NCI-H1105 (cell line): ENCODE data around the gene SEMG1.

ENCODE experiments used
- DNase-seq: peaks from one replicate; lab custom pipeline; 2025; lab: John Stamatoyannopoulos, UW

SEMG1 gene

DNA sequence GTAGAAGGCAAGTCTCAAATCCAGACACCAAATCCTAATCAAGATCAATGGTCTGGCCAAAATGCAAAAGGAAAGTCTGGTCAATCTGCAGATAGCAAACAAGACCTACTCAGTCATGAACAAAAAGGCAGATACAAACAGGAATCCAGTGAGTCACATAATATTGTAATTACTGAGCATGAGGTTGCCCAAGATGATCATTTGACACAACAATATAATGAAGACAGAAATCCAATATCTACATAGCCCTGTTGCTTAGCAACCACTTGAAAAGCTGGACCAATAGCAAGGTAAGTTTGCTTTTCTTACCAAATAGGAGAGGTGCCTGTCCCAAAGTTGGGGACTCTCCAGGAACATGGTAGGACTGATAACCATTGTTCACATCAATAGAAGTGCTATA lies 16.3 kb downstream of the SEMG1 start:
- no peak for DNase-seq

- no peak for DNase-seq
Observed at GRCh38 chr20:45226287-45226686, 19.5 kb downstream of the SEMG1 start.

DNA sequence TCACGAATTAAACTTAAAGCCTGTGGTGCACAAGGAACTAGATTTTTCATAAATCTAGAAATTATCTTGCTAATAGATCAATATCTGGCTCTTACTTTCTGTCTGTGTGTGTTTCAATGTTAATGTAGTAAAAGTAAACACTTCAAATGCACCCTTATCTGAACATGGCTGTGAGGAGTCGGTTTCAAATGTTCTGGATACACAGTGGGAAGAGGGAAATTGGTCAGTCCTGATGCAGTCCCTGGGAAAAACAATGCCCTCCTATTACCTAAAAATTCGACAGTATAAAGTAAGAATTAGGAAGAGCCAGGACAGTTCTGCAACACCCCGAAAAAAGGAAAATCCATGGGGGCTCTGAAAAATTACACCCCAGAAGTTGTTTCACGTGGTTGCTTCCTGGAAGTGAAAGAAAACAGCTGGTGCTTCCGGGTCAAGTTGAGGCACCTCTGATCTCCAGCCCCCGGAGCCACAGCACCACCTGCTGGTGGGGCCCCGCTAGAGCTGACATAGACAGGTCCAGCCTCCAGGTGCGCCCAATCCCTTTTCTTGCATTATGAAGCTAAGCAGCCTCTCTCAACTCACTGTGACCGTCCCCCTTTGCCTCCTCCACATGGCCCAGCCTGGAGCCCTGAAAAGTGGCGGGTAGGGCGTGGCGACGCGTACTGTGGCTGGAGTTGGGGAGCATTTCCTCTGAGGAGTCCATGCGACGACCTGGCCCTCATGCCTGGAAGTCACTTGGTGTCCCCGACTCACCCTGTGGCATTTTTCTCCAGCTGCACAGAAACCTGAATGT lies 22.6 kb downstream of the SEMG1 start:
- no peak for DNase-seq

DNA sequence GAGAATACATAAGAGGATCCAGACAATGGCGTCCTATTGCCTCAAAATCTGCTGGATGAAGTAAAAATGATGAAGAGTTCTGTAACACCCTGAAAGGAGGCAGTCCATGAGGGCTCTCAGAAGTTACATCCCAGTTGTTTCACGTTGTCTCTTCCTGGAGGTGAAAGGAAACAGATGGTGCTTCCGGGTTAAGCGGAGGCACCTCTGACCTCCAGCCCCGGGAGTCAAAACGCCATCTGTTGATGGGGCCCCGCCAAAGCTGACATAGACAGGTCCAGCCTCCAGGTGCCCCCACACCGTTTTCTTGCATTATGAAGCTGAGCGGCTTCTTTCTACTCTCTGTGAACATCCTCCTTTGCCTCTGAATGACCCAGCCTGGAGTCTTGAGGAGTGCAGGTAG lies 23.8 kb downstream of the SEMG1 start:
- DNase-seq = no peak

- DNase-seq = no peak
Observed at GRCh38 chr20:45235995-45236394, 29.2 kb downstream of the SEMG1 start.

GRCh38 chr20:45238139-45238538 lies 31.3 kb downstream of the SEMG1 start:
- DNase-seq = no peak

GRCh38 chr20:45246109-45246508 lies 39.3 kb downstream of the SEMG1 start:
- no peak for DNase-seq

- no peak for DNase-seq
Observed at GRCh38 chr20:45247865-45248264, 41.0 kb downstream of the SEMG1 start.

- no peak for DNase-seq
Observed at GRCh38 chr20:45248609-45249008, 41.8 kb downstream of the SEMG1 start.

GRCh38 chr20:45251884-45252560 lies 45.2 kb downstream of the SEMG1 start:
- DNase-seq = no peak

DNA sequence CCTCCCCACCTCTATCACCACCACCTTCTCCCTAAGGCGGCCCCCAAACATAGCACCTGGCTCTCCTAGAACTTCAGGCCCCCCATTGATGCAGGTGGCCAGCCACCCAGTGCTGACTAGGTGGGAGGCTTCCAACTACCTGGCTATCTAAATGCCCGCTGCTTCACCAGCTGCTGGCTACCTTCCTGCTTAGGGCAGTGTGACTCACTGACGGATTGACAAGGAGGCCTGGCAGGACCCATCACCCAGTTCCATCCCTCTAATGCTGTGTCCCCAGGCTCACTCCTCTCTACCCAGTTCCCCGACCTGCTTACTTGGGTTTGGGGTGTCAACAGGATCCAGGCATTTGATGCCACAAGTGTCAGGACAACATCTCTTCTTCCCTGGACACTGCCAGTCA lies 46.4 kb downstream of the SEMG1 start:
- no peak for DNase-seq

DNA sequence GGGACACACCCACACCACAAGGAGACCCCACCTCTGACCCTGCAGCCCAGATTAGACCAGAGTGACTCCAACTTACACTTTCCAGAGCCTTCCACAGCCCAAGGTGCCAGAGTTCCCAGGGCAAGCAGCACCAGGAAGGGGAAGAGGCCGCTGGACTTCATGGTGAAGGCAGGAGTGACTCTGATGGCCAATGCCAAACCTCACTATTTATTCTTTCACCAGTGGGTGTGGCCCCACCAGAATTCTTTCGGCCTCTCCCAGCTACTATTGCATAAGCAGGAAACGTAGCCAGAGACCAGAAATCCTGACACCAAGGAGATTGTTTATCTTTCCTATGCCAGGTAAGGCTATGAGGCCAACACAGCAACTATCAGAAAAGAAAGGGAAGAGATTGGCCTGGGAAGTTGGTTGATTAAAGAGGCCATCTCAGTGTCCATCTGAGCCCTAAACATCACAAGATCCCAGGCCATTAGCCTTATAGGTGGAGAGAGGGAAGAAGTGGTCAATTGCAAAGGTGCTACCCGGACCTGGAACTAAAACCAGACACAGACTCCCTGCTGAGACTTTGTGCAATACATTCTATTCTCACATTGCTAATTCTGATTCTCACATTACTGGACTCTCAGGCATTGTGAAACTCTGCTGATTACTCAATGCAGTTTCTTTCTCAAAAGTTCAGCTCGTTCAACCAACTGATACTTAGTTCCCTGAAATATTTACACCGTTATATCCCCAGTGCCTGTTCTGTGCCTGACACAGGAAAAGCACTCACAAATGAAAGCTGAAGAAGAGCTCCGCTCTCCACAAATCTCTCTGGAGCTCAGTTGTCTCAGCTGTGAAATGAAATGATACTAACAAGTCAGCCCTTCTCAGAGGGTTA lies 47.8 kb downstream of the SEMG1 start, which contains the start of gene SLPI:
SLPI (minus strand) TSS at position 182 of the 880 bp plus-strand sequence; CDS start at position 161, 21 bp downstream.
- no peak for DNase-seq

- no peak for DNase-seq
Observed at GRCh38 chr20:45257161-45257560, 50.3 kb downstream of the SEMG1 start.

- no peak for DNase-seq
Observed at GRCh38 chr20:45257711-45258110, 50.9 kb downstream of the SEMG1 start.

GRCh38 chr20:45258259-45258658 lies 51.4 kb downstream of the SEMG1 start:
- no peak for DNase-seq

DNA sequence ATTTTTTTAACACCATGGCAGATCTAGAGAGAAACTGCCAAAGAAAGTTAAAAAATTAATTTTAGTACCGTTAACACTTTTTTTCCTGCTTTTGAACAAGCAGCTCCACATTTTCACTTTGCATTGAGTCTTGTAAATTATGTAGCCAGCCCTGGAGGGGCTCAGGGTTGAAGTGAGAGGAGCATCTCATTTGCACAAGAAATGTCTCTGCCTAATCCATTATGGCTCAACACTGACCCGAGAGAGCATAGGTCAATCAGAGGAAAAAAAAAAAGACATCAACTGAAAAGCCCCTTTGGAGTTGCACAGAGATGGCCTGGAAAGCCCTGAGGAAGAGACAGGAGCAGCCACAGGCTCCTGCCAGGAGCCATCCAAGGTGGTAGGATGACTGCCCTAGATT lies 51.8 kb downstream of the SEMG1 start:
- DNase-seq = no peak
